H1 (cell line): ENCODE data around the gene MAP4. TPM values are rescaled to one million over a fixed set of nuclear protein-coding genes. Genes with fewer than 3 reads are reported as not detected.

Experiments used
- CTCF ChIA-PET: fragments of 300-600 bp; sonication (Branson Sonifier 250); formaldehyde crosslinking; loops from one replicate; lab custom pipeline; 2021; ENCODE audit not compliant: partially characterized antibody; lab: Charles Lee
- POLR2A ChIA-PET: fragments of 300-600 bp; sonication (Branson Sonifier 250); formaldehyde crosslinking; loops from one replicate; lab custom pipeline; 2021; ENCODE audit warnings: inconsistent platforms; ENCODE audit not compliant: partially characterized antibody; lab: Charles Lee
- DNase-seq, 2 experiments: peaks; one replicate each; pipeline versions ENCODE4 v3.0.0 to v3.0.0-alpha.2; 2010 to 2022; ENCODE audit warnings: low spot score in 2 of 2, low read depth in 1 of 2, mixed read lengths in 1 of 2
- FAIRE-seq: peaks from 2 replicates; lab custom pipeline; 2011; peaks lifted over from hg19 to GRCh38; lab: Jason Lieb, UNC
- H2AFZ ChIP-seq: 2 replicates; pipeline ENCODE4 v1.8.1; 2012; ENCODE audit warnings: low read length, inconsistent platforms
- H2AK5ac ChIP-seq: 2 replicates; pipeline ENCODE4 v1.6.1; 2013; ENCODE audit warnings: low read depth, low read length
- H2BK120ac ChIP-seq: replicated peaks from 2 replicates; pipeline ENCODE3; 2013; ENCODE audit warnings: low read depth, low read length, inconsistent platforms
- H2BK12ac ChIP-seq: 2 replicates; pipeline ENCODE4 v1.6.1; 2013; ENCODE audit warnings: low read depth, low read length
- H2BK15ac ChIP-seq: 2 replicates; pipeline ENCODE4 v1.6.1; 2013; ENCODE audit warnings: low read length
- H2BK20ac ChIP-seq: 2 replicates; pipeline ENCODE4 v1.6.1; 2013; ENCODE audit warnings: low read length
- H2BK5ac ChIP-seq: 2 replicates; pipeline ENCODE4 v1.6.1; 2013; ENCODE audit warnings: low read depth, low read length
- H3K14ac ChIP-seq: 2 replicates; pipeline ENCODE4 v1.6.1; 2013; ENCODE audit warnings: inconsistent platforms; ENCODE audit not compliant: insufficient read length
- H3K18ac ChIP-seq: 2 replicates; pipeline ENCODE4 v1.6.1; 2013; ENCODE audit warnings: low read length; ENCODE audit errors: extremely low read depth
- H3K23ac ChIP-seq: 2 replicates; pipeline ENCODE4 v1.6.1; 2013; ENCODE audit warnings: inconsistent platforms; ENCODE audit not compliant: insufficient read length
- H3K23me2 ChIP-seq: 2 replicates; pipeline ENCODE4 v1.6.1; 2013; ENCODE audit warnings: low read depth, low read length
- H3K27ac ChIP-seq: 2 replicates; pipeline ENCODE4 v1.6.1; 2011; ENCODE audit warnings: low read depth, low read length, inconsistent platforms
- H3K27me3 ChIP-seq, 4 experiments: replicated peaks in 1 of 4; 1 replicate in 1 of 4; 2 replicates in 3 of 4; pipeline versions ENCODE4 v1.6.1 to v1.8.1; 2011 to 2013; ENCODE audit warnings: low read length in 3 of 4, mild to moderate bottlenecking in 3 of 4, inconsistent platforms in 2 of 4, mixed read lengths in 2 of 4, moderate library complexity in 1 of 4; ENCODE audit not compliant: control insufficient read depth in 3 of 4, insufficient read depth in 3 of 4; ENCODE audit errors: extremely low read depth in 1 of 4
- H3K36me3 ChIP-seq, 4 experiments: 2 replicates each; pipeline versions ENCODE4 v1.6.1 to v1.8.1; 2011 to 2013; ENCODE audit warnings: mild to moderate bottlenecking in 4 of 4, low read length in 3 of 4, moderate library complexity in 2 of 4, control low read depth in 1 of 4, inconsistent platforms in 1 of 4; ENCODE audit not compliant: insufficient read depth in 4 of 4, control insufficient read depth in 2 of 4
- H3K4ac ChIP-seq: replicated peaks from 2 replicates; pipeline ENCODE3; 2013; ENCODE audit warnings: low read length, low read depth, mixed read lengths, inconsistent platforms; ENCODE audit not compliant: insufficient read length
- H3K4me1 ChIP-seq, 4 experiments: replicated peaks in 1 of 4; 1 replicate in 1 of 4; 2 replicates in 3 of 4; pipeline versions ENCODE4 v1.6.1 to v1.8.1; 2011 to 2013; ENCODE audit warnings: low read length in 3 of 4, inconsistent platforms in 2 of 4, mixed read lengths in 1 of 4; ENCODE audit not compliant: insufficient read depth in 4 of 4, control insufficient read depth in 3 of 4
- H3K4me2 ChIP-seq, 2 experiments: 2 replicates each; pipeline versions ENCODE4 v1.6.1 to v1.8.1; 2011 to 2013; ENCODE audit warnings: low read depth in 2 of 2, low read length in 2 of 2, control low read depth in 1 of 2, inconsistent platforms in 1 of 2, mild to moderate bottlenecking in 1 of 2; ENCODE audit not compliant: insufficient read depth in 1 of 2
- H3K4me3 ChIP-seq, 4 experiments: fragments of 200-600, 300-600 bp in 1 of 4; sonication (generic), shearing (Covaris generic), sonication (Bioruptor Twin) in 1 of 4; 2 replicates each; pipeline versions ENCODE4 v1.5.1 to v1.8.1; 2011 to 2016; ENCODE audit warnings: low read length in 4 of 4, low read depth in 3 of 4, control low read depth in 2 of 4, inconsistent platforms in 2 of 4, mild to moderate bottlenecking in 2 of 4, mixed read lengths in 1 of 4, moderate library complexity in 1 of 4; ENCODE audit not compliant: insufficient read depth in 2 of 4; ENCODE audit errors: extremely low read depth in 1 of 4
- H3K56ac ChIP-seq: replicated peaks from 2 replicates; pipeline ENCODE3; 2013; ENCODE audit warnings: low read depth, mild to moderate bottlenecking, mixed read lengths, low read length, inconsistent platforms; ENCODE audit not compliant: insufficient read length
- H3K79me1 ChIP-seq: 2 replicates; pipeline ENCODE4 v1.6.1; 2013; ENCODE audit warnings: low read depth, low read length, control low read depth
- H3K79me2 ChIP-seq, 2 experiments: 2 replicates each; pipeline versions ENCODE4 v1.6.1 to v1.8.1; 2012 to 2013; ENCODE audit warnings: low read length in 2 of 2, mild to moderate bottlenecking in 2 of 2, inconsistent platforms in 1 of 2; ENCODE audit not compliant: insufficient read depth in 2 of 2, control insufficient read depth in 1 of 2
- H3K9ac ChIP-seq, 4 experiments: replicated peaks in 1 of 4; 1 replicate in 1 of 4; 2 replicates in 3 of 4; pipeline versions ENCODE4 v1.6.1 to v1.8.1; 2011 to 2013; ENCODE audit warnings: low read depth in 3 of 4, low read length in 3 of 4, control low read depth in 2 of 4, mild to moderate bottlenecking in 2 of 4, moderate library complexity in 2 of 4, inconsistent platforms in 1 of 4; ENCODE audit errors: extremely low read depth in 1 of 4
- H3K9me3 ChIP-seq, 2 experiments: 2 replicates each; pipeline versions ENCODE4 v1.6.1 to v1.8.1; 2012 to 2013; ENCODE audit warnings: mild to moderate bottlenecking in 2 of 2, moderate library complexity in 2 of 2, control low read depth in 1 of 2, inconsistent platforms in 1 of 2, low read depth in 1 of 2, low read length in 1 of 2, mixed read lengths in 1 of 2; ENCODE audit not compliant: insufficient read depth in 2 of 2
- H4K20me1 ChIP-seq, 2 experiments: replicated peaks in 1 of 2; 2 replicates each; pipeline versions ENCODE3 to v1.8.1; 2011 to 2013; ENCODE audit warnings: inconsistent platforms in 2 of 2, low read length in 2 of 2, mild to moderate bottlenecking in 1 of 2; ENCODE audit not compliant: insufficient read depth in 2 of 2, control insufficient read depth in 1 of 2
- H4K5ac ChIP-seq: 2 replicates; pipeline ENCODE4 v1.6.1; 2013; ENCODE audit warnings: low read length, low read depth, mixed read lengths, inconsistent platforms; ENCODE audit not compliant: insufficient read length
- H4K8ac ChIP-seq: 2 replicates; pipeline ENCODE4 v1.8.0; 2013; ENCODE audit warnings: mild to moderate bottlenecking, moderate library complexity, low read length, inconsistent platforms; ENCODE audit not compliant: insufficient read depth; ENCODE audit errors: extremely low read depth
- H4K91ac ChIP-seq: replicated peaks from 2 replicates; pipeline ENCODE3; 2013; ENCODE audit warnings: low read length, mixed read lengths, inconsistent platforms; ENCODE audit not compliant: insufficient read length
- CREB1 ChIP-seq: IDR thresholded peaks from 2 replicates; pipeline ENCODE4 v1.6.1; 2012; ENCODE audit warnings: inconsistent platforms
- EZH2 ChIP-seq: fragments of 200-600 bp; sonication (generic); IDR thresholded peaks from 2 replicates; pipeline ENCODE4 v1.7.1; 2012; ENCODE audit warnings: low read depth, mild to moderate bottlenecking, moderate library complexity, low read length, inconsistent platforms; ENCODE audit not compliant: severe bottlenecking
- KDM1A ChIP-seq: fragments of 200-600, 300-600 bp; sonication (generic); IDR thresholded peaks from 2 replicates; pipeline ENCODE4 v1.7.1; 2016; ENCODE audit warnings: mild to moderate bottlenecking, low read length, borderline replicate concordance
- POLR2AphosphoS5 ChIP-seq: IDR thresholded peaks from 2 replicates; pipeline ENCODE4 v1.6.1; 2011; ENCODE audit warnings: low read depth, low read length
- SAP30 ChIP-seq: fragments of 300-600 bp; sonication (generic); IDR thresholded peaks from 2 replicates; pipeline ENCODE4 v1.7.1; 2012; ENCODE audit warnings: low read length, moderate library complexity, mild to moderate bottlenecking, inconsistent platforms; ENCODE audit not compliant: insufficient read depth, insufficient replicate concordance
- WGBS, 2 experiments: shearing (Covaris generic) in 1 of 2; methylation state at CpG; one replicate each; pipeline versions ENCODE4 v1.1.6 to v1.1.7; 2013 to 2015; ENCODE audit warnings: low lambda C conversion rate in 2 of 2, mixed read lengths in 2 of 2, inconsistent platforms in 1 of 2, low coverage in 1 of 2, missing lambda C conversion rate in 1 of 2; ENCODE audit not compliant: insufficient replicate concordance in 2 of 2, insufficient coverage in 1 of 2, insufficient read length in 1 of 2; ENCODE audit errors: extremely low coverage in 1 of 2, missing lambda C conversion rate in 1 of 2; 5-methylcytosine and 5-hydroxymethylcytosine counted together
- polyA plus RNA-seq, 7 experiments: library from polyadenylated mRNA; depleted of rRNA in 3 of 7; stranded (reverse) in 5 of 7; unstranded in 2 of 7; fragments of >200 nt in 5 of 7; fragments of 200-250 nt in 2 of 7; gene quantifications; 1 replicate in 5 of 7; 2 replicates in 1 of 7; 4 replicates in 1 of 7; pipeline versions ENCODE4 v1.2.1 to v1.2.3, GENCODE V29; 2011 to 2013; ENCODE audit warnings: missing spikeins in 2 of 7, mixed read lengths in 2 of 7
- total RNA-seq: library from RNA; stranded (reverse); fragmentation: NEBNext Ultra II Directional; extraction: Animal tissue kit (Norgen Biotek cat#: 25700); gene quantifications from 2 replicates; pipeline ENCODE4 v1.2.1, GENCODE V29; 2021
- TF ChIP-seq, protein P1 (sequence below), 3 experiments: IDR thresholded peaks; 1 replicate in 2 of 3; 2 replicates in 1 of 3; pipeline versions ENCODE4 v1.5.1 to v1.6.1; 2011; ENCODE audit warnings: low read length in 3 of 3, mild to moderate bottlenecking in 3 of 3, inconsistent platforms in 2 of 3, low read depth in 1 of 3, moderate library complexity in 1 of 3; ENCODE audit not compliant: insufficient read depth in 1 of 3; ENCODE audit errors: control extremely low read depth in 1 of 3

Gene MAP4
- total and polyA plus RNA-seq, 2 of the 8 experiments (the other 6 are each of a cell fraction or from before 2014, with no cell fraction given): 67.0 to 179 TPM

DNA sequence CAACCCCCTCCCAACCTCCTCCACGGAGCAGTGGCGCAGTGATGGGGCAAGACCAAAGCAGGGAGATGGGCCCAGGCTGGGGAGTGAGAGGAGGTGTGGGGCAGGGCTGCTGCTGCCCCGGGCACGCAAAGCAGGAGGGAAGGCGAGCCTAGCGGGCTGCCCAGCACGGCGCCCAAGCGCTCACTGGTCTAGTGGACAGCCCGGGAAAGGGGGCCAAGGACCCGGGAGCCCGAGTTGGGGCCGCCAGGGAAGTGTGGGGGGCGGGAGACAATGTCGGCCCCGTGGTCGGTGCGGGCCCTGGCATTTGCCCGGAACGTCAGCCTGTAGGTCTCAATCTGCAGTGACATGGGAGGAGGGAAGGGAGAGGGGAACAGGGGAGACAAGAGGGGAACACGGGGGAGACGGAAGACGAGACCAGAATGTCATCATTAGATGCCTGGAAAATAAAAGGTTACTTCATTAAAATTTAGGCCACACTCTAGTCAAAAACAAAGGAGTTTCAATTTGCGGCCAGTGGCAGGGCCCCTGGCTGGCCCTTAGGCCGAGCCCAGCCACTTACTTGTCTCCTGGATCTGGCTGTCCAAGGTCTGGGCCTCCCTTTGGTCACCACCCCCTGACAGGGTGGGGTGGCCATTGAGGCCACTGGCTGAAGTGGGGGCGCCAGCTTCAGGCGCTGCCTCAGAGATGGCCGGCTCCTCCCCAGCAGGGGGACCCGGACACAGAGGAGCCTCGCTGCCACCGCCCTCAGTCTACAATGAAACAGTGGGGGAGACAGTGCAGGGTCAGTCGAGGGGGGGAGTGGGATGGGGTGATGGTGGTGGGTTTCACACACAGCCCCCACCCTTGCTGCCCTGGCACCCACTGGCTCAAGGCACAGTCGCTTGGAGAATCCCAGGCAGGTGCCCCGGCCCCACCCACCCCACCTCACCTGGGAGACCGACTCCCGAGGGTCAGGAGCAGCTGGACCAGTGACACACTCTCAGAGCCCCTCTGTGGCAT is 163.3 kb downstream of the MAP4 start:
- no peaks in the 10 kb centered on the region for H3K4me1 ChIP-seq
- peaks cover 25 to 64% (median 49%) of the 10 kb centered on the region in 4 experiments for H3K36me3 ChIP-seq
- H3K56ac ChIP-seq: no peak overlapping the region
- CTCF ChIA-PET: interaction anchor here (0.6 to 5.0 kb wide), 11 partner anchors 8 to 304 kb away, joined by 3 to 59 read pairs (median 5); no protein-coding TSS in a partner anchor
- FAIRE-seq (no peak), DNase-seq (no peak)
- no peak overlapping the region for H3K27ac ChIP-seq
- no peak overlapping the region for H3K14ac ChIP-seq
- no peak overlapping the region for H2AFZ ChIP-seq
- no peak overlapping the region for H3K18ac ChIP-seq
- H3K4me3 ChIP-seq: no peak overlapping the region
- H4K91ac ChIP-seq: no peak overlapping the region
- H2BK5ac ChIP-seq: peak overlapping the region; percentile 44
- H3K79me2 ChIP-seq: no peaks in the 10 kb centered on the region
- TF ChIP-seq, protein P1, sequence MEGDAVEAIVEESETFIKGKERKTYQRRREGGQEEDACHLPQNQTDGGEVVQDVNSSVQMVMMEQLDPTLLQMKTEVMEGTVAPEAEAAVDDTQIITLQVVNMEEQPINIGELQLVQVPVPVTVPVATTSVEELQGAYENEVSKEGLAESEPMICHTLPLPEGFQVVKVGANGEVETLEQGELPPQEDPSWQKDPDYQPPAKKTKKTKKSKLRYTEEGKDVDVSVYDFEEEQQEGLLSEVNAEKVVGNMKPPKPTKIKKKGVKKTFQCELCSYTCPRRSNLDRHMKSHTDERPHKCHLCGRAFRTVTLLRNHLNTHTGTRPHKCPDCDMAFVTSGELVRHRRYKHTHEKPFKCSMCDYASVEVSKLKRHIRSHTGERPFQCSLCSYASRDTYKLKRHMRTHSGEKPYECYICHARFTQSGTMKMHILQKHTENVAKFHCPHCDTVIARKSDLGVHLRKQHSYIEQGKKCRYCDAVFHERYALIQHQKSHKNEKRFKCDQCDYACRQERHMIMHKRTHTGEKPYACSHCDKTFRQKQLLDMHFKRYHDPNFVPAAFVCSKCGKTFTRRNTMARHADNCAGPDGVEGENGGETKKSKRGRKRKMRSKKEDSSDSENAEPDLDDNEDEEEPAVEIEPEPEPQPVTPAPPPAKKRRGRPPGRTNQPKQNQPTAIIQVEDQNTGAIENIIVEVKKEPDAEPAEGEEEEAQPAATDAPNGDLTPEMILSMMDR (IDR thresholded peaks at IDR 0.05; ENCODE audit: control extremely low read depth in 1 of 3, insufficient read depth in 1 of 3, low read depth in 1 of 3, low read length in 3 of 3): 0 out of 4 replicates have a peak, but pooled peaks of 1 of the 3 experiments have one; percentile 8
- TF ChIP-seq SAP30: no peak
- no peak for TF ChIP-seq EZH2
- TF ChIP-seq POLR2AphosphoS5: 0 out of 2 replicates have a peak, but pooled peaks have one; percentile 1
- TF ChIP-seq CREB1: no peak
- no peak for TF ChIP-seq KDM1A
- POLR2A ChIA-PET: interaction anchor here (0.7 to 4.1 kb wide), 8 partner anchors 9 to 299 kb away, joined by 3 to 31 read pairs (median 6); no protein-coding TSS in a partner anchor
- no peaks in the 10 kb centered on the region for H3K27me3 ChIP-seq
- peaks cover 6 to 27% of the 10 kb centered on the region in 2 experiments for H4K20me1 ChIP-seq
- no peak overlapping the region for H3K4me2 ChIP-seq
- H3K23me2 ChIP-seq: no peaks in the 10 kb centered on the region
- H2AK5ac ChIP-seq: no peak overlapping the region
- 89% methylated on average over 32 of the region's 36 CpGs; no CpG with 5 or more reads in 1 of the 2 experiments for WGBS, 2 experiments
- H3K9ac ChIP-seq: no peak overlapping the region
- no peak overlapping the region for H2BK120ac ChIP-seq
- no peak overlapping the region for H2BK12ac ChIP-seq
- peak overlapping the region; percentile 40; the same call in 1 of the 2 replicates for H4K8ac ChIP-seq
- no peaks in the 10 kb centered on the region; the same call in 1 of the 2 replicates for H3K79me1 ChIP-seq
- H3K4ac ChIP-seq: no peak overlapping the region
- H3K9me3 ChIP-seq: no peaks in the 10 kb centered on the region
- H3K23ac ChIP-seq: no peak overlapping the region
- no peak overlapping the region for H4K5ac ChIP-seq
- H2BK20ac ChIP-seq: no peak overlapping the region
- H2BK15ac ChIP-seq: no peak overlapping the region
